ENCODE data around the gene LRRC3C.

- TF ChIP-seq CTCF (IDR thresholded peaks at IDR 0.05; ENCODE audit: low read depth, low read length, missing input control) (no peak), ATF3 (IDR thresholded peaks at IDR 0.05) (no peak), SP1 (IDR thresholded peaks at IDR 0.05) (no peak), GABPA (IDR thresholded peaks at IDR 0.05 in 1 of 2, conservative IDR thresholded peaks at IDR 0.05 in 1 of 2) (no peak), MAX (IDR thresholded peaks at IDR 0.05) (no peak), YY1 (IDR thresholded peaks at IDR 0.05) (no peak), RXRA (IDR thresholded peaks at IDR 0.05) (no peak), JUND (IDR thresholded peaks at IDR 0.05) (no peak), ZBTB33 (IDR thresholded peaks at IDR 0.05) (no peak), RAD21 (IDR thresholded peaks at IDR 0.05) (no peak), REST (IDR thresholded peaks at IDR 0.05) (no peak), TAF1 (conservative IDR thresholded peaks at IDR 0.05) (no peak), HNF4A (conservative IDR thresholded peaks at IDR 0.05) (no peak)
Measured at GRCh38 chr17:39960524-39961041, 33.1 kb downstream of the LRRC3C start.

Measured in liver (tissue), 3 donors.